Umbilical cord (tissue), 2 donors: ENCODE measurements around the gene GYPE. TPM values are rescaled to one million over a fixed set of nuclear protein-coding genes. Genes with fewer than 3 reads are reported as not detected.
"Not testable (repeated sequence)": the region's sequence is repeated elsewhere in the genome, so short reads cannot be mapped to it uniquely, and the experiment has no call there.

Source experiments
- DNase-seq: peaks from one replicate; pipeline ENCODE4 v3.0.0-alpha.2; 2015; ENCODE audit warnings: low spot score
- total RNA-seq: library from RNA; depleted of rRNA; stranded (reverse); fragments of >200 nt; gene quantifications from one replicate; pipeline ENCODE4 v1.2.3, GENCODE V29; 2014; ENCODE audit warnings: low replicate concordance; ENCODE audit not compliant: insufficient read depth

GYPE gene
- total RNA-seq: 1.2 TPM

DNA sequence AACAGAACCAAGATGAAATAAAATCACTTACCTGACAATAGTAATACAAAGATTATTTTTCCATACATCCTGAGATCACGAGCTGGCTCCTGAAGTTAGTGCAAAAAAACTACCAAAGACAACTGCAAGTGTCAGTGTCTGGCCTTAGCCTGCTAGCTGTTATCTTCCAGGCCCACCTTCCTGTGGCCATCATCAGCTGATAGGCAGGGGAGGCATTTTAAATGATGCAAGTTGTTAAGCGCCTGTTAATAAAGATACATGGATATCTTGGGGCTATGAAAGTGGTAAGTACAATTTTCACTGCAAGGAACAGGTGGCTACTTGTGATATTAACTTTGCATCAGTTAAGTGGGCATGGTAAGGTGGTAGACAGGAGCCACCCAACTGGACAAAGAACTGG is at the start of gene GYPE:
Gene GYPE, minus strand, starts transcription at position 120 of the 400 bp plus-strand sequence. Its CDS starts 52 bp downstream, at position 68.
- not testable (repeated sequence) for DNase-seq

- DNase-seq: not testable (repeated sequence)
Measured at GRCh38 chr4:143951458-143951972, 46.2 kb upstream of the GYPE start.

DNA sequence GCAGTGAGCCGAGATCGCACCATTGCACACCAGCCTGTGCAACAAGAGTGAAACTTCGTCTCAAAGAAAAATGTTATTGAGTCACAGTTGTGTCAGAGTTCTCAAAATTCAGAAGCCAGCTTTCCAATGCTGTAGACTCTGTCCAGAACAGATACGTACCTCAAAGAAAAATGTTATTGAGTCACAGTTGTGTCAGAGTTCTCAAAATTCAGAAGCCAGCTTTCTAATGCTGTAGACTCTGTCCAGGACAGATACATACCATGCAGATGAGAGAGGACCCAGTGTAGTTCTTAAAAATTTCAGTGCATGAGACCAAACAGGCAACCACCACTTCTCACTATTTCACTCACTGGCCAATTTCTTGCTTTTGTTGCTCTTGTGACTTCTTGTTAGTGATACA is 45.6 kb upstream of the GYPE start:
- DNase-seq: not testable (repeated sequence)

- not testable (repeated sequence) for DNase-seq
Measured at GRCh38 chr4:143950185-143950584, 44.8 kb upstream of the GYPE start.

DNA sequence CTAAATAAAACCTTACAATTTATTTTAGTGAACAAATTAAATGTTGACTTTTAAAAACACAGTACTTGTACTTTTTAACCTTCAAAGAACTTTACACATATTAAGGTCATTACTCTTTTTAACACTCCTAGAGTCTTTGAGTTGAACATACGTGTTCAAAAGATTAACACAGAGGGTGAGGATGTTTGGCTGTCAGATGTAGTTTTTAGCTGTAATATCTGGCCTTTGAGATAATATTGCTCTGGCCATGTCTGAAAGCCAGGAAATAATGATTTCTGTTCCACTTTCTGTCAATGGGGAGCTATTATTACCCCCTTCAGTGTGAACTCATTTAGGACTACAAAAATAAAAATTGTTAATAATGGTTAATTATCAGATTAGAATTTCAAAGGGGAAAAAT is 42.1 kb upstream of the GYPE start:
- DNase-seq: not testable (repeated sequence)

- DNase-seq: not testable (repeated sequence)
Measured at GRCh38 chr4:143940708-143941107, 35.3 kb upstream of the GYPE start.

GRCh38 chr4:143939528-143939927 is 34.2 kb upstream of the GYPE start:
- no peak for DNase-seq

DNA sequence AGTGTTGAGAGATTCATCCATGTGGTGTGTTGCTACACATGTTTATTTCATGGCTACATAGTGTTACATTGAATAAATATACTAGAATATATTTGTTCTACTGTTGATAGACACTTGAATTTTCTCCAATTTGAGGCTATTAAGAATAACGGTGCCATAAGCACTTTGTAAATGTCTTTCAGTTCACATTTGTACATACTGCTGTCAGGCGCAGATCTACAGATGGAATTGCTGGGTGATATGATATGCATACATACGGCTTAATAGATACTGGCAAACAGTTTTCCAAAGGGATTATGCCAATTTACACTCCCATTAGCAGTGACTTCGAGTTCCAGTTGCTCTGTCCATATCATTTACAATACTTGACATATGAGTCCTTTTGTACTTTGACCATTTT is 33.5 kb upstream of the GYPE start:
- DNase-seq: not testable (repeated sequence)

- no peak for DNase-seq
Measured at GRCh38 chr4:143921181-143921580, 15.8 kb upstream of the GYPE start.

DNA sequence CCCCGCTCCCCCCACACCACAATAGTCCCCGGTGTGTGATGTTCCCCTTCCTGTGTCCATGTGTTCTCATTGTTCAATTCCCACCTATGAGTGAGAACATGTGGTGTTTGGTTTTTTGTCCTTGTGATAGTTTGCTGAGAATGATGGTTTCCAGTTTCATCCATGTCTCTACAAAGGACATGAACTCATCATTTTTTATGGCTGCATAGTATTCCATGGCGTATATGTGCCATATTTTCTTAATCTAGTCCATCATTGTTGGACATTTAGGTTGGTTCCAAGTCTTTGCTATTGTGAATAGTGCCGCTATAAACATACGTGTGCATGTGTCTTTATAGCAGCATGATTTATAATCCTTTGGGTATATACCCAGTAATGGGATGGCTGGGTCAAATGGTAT is 11.1 kb upstream of the GYPE start:
- DNase-seq: not testable (repeated sequence)

DNA sequence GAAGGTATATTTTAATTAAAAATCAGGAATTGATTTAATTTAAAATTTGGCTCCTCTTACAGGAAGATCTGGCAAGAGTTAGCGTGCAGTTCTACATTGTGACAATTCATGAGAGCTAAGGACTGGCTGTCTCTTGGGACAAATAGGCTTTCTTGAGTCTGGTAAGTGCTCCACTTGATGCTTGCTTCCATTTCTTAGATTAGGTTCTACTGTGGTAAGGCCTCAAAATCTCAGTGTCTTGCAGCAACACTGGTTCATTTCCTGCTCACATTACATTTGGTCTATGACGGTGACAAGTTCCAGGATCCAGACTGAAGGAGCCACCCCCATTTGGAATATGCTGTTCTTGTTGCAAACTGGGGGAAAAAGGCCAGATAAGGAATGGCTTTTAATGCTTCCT is 7.1 kb upstream of the GYPE start:
- not testable (repeated sequence) for DNase-seq

- peak; percentile 30 for DNase-seq
Measured at GRCh38 chr4:143911528-143912417, 6.4 kb upstream of the GYPE start.

DNA sequence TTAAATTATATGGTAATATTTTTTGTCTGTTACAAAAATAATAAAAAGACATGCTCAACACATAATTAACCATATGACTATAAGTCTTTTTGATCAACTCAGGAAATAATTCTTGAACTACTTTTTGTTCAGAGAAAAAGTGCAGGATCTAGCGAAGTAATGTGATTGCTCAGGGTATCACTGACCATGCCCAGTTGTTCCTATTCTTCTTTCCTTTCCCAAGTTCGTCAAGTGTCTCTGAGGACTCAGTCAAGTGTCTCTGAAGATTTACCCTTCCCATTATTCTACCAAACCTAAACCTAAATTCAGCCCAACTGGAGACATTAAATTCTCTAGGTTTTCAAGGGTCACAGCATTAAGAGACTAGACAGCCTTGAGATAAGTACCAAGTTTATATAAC is 5.5 kb upstream of the GYPE start:
- not testable (repeated sequence) for DNase-seq

GRCh38 chr4:143907811-143908210 is 2.5 kb upstream of the GYPE start:
- DNase-seq: peak; percentile 6

DNA sequence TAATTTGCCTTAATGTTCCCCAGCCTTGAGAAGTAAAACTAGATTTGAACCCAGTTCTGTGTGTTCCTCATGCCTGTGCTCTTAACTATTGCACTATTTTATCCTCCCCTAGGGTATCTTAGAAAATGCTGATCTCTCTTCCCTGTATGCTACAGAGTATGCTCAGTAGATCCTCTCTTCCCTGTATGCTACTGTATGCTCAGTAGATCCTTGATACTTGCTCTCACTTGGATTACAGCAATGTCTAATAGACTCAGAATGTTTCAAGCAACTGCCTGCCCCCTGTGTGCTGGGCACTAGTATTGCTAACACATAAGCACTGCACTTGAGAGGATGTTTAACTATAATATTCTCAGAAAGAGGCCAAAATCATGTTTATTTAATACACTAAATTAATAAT is 928 bp downstream of the GYPE start:
- not testable (repeated sequence) for DNase-seq

- not testable (repeated sequence) for DNase-seq
Measured at GRCh38 chr4:143890323-143890722, 15.0 kb downstream of the GYPE start.

GRCh38 chr4:143888189-143888588 is 17.2 kb downstream of the GYPE start:
- DNase-seq: not testable (repeated sequence)

GRCh38 chr4:143884965-143885364 is 20.4 kb downstream of the GYPE start:
- not testable (repeated sequence) for DNase-seq

- no peak for DNase-seq
Measured at GRCh38 chr4:143883529-143883928, 21.8 kb downstream of the GYPE start.

- DNase-seq: no peak
Measured at GRCh38 chr4:143882892-143883291, 22.5 kb downstream of the GYPE start.

GRCh38 chr4:143879561-143879960 is 25.8 kb downstream of the GYPE start:
- not testable (repeated sequence) for DNase-seq

DNA sequence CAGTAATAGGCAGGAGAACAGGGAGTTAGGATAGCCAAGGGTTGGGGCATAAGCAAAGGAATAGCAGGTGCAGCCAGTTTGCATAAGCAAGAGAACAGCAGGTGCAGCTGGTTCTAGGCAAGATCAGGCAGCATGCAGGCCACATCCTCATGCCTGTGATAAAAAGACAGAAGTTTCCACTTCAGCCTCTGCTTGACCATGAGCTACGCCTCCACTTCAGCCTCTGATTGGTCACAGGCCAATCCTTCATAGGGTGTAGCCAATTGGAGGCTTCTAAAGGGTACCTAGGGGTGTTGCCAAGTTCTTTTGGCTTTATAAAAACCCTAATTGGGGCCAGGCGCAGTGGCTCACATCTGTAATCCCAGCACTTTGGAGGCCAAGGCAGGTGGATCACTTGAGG is 30.0 kb downstream of the GYPE start:
- not testable (repeated sequence) for DNase-seq
